ENCODE data around the gene SPHKAP. TPM values are rescaled to one million over a fixed set of nuclear protein-coding genes. Genes with fewer than 3 reads are reported as not detected.

Gene SPHKAP
- total RNA-seq, 4 donors from 2014 or later, result 0.16 to 0.60 (median 0.27) TPM; not detected in 1

- intact Hi-C loops (cut with DNase I; ENCODE audit: low total_unique reads), result no loop called here
- Histone ChIP-seq H3K27me3 (no peaks in the 10 kb centered on the region), H3K4me3 (no peak overlapping the region), H3K27ac (no peak overlapping the region), H3K9me3 (no peaks in the 10 kb centered on the region), H3K36me3 (no peaks in the 10 kb centered on the region), H3K4me1 (no peaks in the 10 kb centered on the region)
- in situ Hi-C loops (cut with MboI; ENCODE audit: low pct_ligation_motif_present in 1 of 4, low pct_unique_long_range_greater_than_20kb in 1 of 4, low sequenced_read_pairs in 3 of 4), result no loop called here
- no peak for DNase-seq
- WGBS, 2 donors (ENCODE audit: low coverage in 1 of 2), result 57 to 60% methylated on average over 2 of the region's 2 CpGs
- TF ChIP-seq CTCF (IDR thresholded peaks at IDR 0.05) (no peak), POLR2AphosphoS5 (IDR thresholded peaks at IDR 0.05) (no peak), EP300 (IDR thresholded peaks at IDR 0.05; ENCODE audit: low read depth) (no peak), POLR2A (IDR thresholded peaks at IDR 0.05) (no peak)
Observed at GRCh38 chr2:228107846-228108245, 73.6 kb downstream of the SPHKAP start.

- Histone ChIP-seq H3K4me1 (no peaks in the 10 kb centered on the region), H3K27me3 (no peaks in the 10 kb centered on the region), H3K4me3 (no peak overlapping the region), H3K9me3 (no peaks in the 10 kb centered on the region), H3K36me3 (no peaks in the 10 kb centered on the region), H3K27ac (no peak overlapping the region)
- TF ChIP-seq POLR2AphosphoS5 (IDR thresholded peaks at IDR 0.05), result no peak
- TF ChIP-seq CTCF (IDR thresholded peaks at IDR 0.05), result no peak
- TF ChIP-seq EP300 (IDR thresholded peaks at IDR 0.05; ENCODE audit: low read depth), result no peak
- TF ChIP-seq POLR2A (IDR thresholded peaks at IDR 0.05), result no peak
- 63 to 82% methylated on average over 7 to 8 of the region's 8 CpGs for WGBS, 2 donors (ENCODE audit: low coverage in 1 of 2)
- DNase-seq, result no peak
- intact Hi-C loops (cut with DNase I; ENCODE audit: low total_unique reads) (no loop called here), in situ Hi-C loops (cut with MboI; ENCODE audit: low pct_ligation_motif_present in 1 of 4, low pct_unique_long_range_greater_than_20kb in 1 of 4, low sequenced_read_pairs in 3 of 4) (no loop called here)
Observed at GRCh38 chr2:228105526-228106250, 75.8 kb downstream of the SPHKAP start.

- Histone ChIP-seq H3K36me3 (no peaks in the 10 kb centered on the region), H3K27me3 (no peaks in the 10 kb centered on the region), H3K4me1 (no peaks in the 10 kb centered on the region), H3K4me3 (no peak overlapping the region), H3K9me3 (no peaks in the 10 kb centered on the region), H3K27ac (no peak overlapping the region)
- TF ChIP-seq POLR2A (IDR thresholded peaks at IDR 0.05) (no peak), CTCF (IDR thresholded peaks at IDR 0.05) (no peak), POLR2AphosphoS5 (IDR thresholded peaks at IDR 0.05) (no peak), EP300 (IDR thresholded peaks at IDR 0.05; ENCODE audit: low read depth) (no peak)
- WGBS, 2 donors (ENCODE audit: low coverage in 1 of 2), result 77 to 84% methylated on average over 2 of the region's 2 CpGs
- no peak for DNase-seq
- in situ Hi-C loops (cut with MboI; ENCODE audit: low pct_ligation_motif_present in 1 of 4, low pct_unique_long_range_greater_than_20kb in 1 of 4, low sequenced_read_pairs in 3 of 4) (no loop called here), intact Hi-C loops (cut with DNase I; ENCODE audit: low total_unique reads) (no loop called here)
Observed at GRCh38 chr2:228104215-228104614, 77.3 kb downstream of the SPHKAP start.

DNA sequence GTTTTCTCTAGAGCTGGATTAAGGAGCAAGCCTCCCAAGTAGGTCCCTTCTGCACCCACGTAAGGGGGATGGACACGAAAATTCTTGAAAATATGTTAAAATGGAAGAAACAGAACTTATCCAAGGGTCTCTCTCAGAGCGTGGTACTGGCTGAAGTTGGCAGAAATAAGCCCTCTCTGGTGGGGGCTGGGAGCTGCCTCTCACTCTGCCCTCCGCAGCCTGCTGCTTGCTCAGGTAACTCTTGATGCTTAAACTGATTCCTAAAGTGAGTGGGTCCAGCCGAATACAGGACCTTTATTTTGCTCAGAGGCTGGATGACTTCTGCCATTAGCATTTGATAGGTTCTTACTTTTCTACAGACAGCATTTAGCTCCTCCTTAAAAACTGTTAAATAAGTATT lies 78.1 kb downstream of the SPHKAP start:
- H3K4me3 ChIP-seq, result no peak overlapping the region
- no peak for DNase-seq
- H3K27ac ChIP-seq, result no peak overlapping the region
- in situ Hi-C loops (cut with MboI; ENCODE audit: low pct_ligation_motif_present in 1 of 4, low pct_unique_long_range_greater_than_20kb in 1 of 4, low sequenced_read_pairs in 3 of 4) (no loop called here), intact Hi-C loops (cut with DNase I; ENCODE audit: low total_unique reads) (no loop called here)
- no peaks in the 10 kb centered on the region for H3K27me3 ChIP-seq
- H3K9me3 ChIP-seq, result no peaks in the 10 kb centered on the region
- no peaks in the 10 kb centered on the region for H3K36me3 ChIP-seq
- WGBS, 2 donors (ENCODE audit: low coverage in 1 of 2), result 77 to 84% methylated on average over 4 to 5 of the region's 5 CpGs
- no peaks in the 10 kb centered on the region for H3K4me1 ChIP-seq
- no peak for TF ChIP-seq POLR2A (IDR thresholded peaks at IDR 0.05)

GRCh38 chr2:228102949-228103348 lies 78.5 kb downstream of the SPHKAP start:
- in situ Hi-C loops (cut with MboI; ENCODE audit: low pct_ligation_motif_present in 1 of 4, low pct_unique_long_range_greater_than_20kb in 1 of 4, low sequenced_read_pairs in 3 of 4), result no loop called here
- no peak for TF ChIP-seq CTCF (IDR thresholded peaks at IDR 0.05)
- TF ChIP-seq EP300 (IDR thresholded peaks at IDR 0.05; ENCODE audit: low read depth), result no peak
- no peak for TF ChIP-seq POLR2AphosphoS5 (IDR thresholded peaks at IDR 0.05)
- TF ChIP-seq POLR2A (IDR thresholded peaks at IDR 0.05), result no peak
- no peak for DNase-seq
- H3K4me3 ChIP-seq, result no peak overlapping the region
- no peak overlapping the region for H3K27ac ChIP-seq
- H3K4me1 ChIP-seq, result no peaks in the 10 kb centered on the region
- H3K36me3 ChIP-seq, result no peaks in the 10 kb centered on the region
- 77 to 86% methylated on average over 3 to 4 of the region's 4 CpGs for WGBS, 2 donors (ENCODE audit: low coverage in 1 of 2)
- no peaks in the 10 kb centered on the region for H3K27me3 ChIP-seq
- intact Hi-C loops (cut with DNase I; ENCODE audit: low total_unique reads), result no loop called here
- no peaks in the 10 kb centered on the region for H3K9me3 ChIP-seq

All from transverse colon (tissue), 4 donors.